ENCODE data around the gene RELA.
"Not testable (repeated sequence)": the region's sequence is repeated elsewhere in the genome, so short reads cannot be mapped to it uniquely, and the experiment has no call there.

RELA gene

DNA sequence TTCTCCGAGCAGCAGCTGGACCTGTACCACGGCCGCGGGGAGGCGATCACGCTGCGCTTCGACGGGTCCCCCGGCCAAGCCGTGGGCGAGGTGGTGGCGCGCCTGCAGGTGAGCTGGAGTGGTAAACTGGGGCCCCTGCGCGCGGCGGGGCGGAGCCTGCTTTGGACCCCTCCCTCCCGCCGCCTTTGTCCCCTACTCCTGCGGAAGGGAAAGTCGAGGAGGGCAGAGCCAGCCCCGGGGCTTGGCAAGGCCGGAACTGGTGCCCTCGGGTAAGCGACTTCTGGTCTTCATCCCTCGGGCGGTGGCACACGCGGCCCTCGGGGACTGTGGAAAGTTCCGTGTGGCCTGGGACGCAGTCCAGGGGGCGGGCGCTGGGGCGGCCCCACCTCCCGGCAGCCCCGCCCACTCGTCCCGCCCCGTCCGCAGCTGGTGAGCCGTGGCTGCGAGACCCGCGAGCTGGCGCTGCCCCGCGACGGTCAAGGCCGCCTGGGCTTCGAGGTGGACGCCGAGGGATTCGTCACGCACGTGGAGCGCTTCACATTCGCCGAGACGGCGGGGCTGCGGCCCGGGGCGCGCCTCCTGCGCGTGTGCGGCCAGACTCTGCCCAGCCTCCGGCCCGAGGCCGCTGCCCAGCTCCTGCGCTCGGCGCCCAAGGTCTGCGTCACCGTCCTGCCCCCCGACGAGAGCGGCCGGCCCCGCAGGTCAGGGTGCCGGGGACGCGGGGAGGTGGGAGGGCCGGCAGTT, 15.6 kb downstream of the RELA start:
- no peak for DNase-seq

GRCh38 chr11:65646288-65646957, 16.3 kb downstream of the RELA start:
- no peak for DNase-seq

GRCh38 chr11:65645710-65646109, 17.0 kb downstream of the RELA start:
- DNase-seq: no peak

- no peak for DNase-seq
Measured at GRCh38 chr11:65644837-65645236, 17.9 kb downstream of the RELA start.

DNA sequence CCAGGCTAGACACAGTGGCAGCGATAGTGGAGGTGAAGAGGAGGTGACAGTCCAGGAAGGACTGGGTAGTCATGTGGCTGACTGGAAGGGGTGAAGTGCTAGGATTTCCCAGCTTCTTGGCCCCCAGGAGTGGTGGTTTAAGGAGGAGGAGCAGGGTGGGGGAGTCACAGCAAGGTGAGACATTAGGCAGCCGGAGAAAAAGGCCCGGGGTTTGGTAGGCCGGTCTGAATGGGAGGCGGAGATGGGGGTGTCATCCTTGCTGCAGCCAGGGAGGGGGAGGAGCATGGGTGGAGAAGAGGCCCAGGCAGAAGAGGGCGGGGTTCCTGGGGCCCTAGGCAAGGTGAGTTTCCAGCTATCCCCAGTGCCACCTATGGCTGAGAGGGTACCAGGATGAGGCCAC, 18.7 kb downstream of the RELA start:
- no peak for DNase-seq

GRCh38 chr11:65642014-65642671, 20.6 kb downstream of the RELA start:
- DNase-seq: no peak

DNA sequence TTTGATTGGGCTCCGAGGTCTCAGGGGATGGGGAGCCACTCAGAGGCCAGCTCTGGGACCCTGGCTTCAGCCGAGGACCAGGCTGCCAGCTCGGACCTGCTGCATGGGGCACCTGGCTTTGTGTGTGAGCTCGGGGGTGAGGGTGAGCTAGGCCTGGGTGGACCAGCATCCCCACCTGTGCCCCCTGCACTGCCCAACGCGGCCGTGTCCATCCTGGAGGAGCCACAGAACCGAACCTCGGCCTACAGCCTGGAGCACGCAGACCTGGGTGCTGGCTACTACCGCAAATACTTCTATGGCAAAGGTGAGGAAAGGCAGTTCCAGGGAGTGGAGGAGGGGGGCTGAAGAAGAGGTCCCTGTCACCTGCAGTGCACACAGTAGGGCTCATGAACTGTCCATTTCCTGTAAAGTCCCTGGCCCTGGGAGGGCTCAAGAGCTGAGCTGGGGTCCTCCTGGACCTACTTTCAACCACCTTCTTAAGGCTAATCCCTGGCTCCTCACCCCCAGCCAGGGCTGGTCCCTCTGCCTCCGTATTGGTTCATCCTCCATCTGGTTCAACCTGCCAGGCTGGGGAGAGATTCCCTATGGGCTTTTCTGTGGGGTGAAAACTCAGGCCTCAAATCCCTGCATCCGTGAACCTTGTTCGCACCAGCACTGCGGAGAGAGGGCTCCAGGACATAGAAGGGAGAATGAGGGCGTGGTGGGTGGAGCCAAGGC, 21.3 kb downstream of the RELA start:
- no peak for DNase-seq

GRCh38 chr11:65640483-65641296, 22.0 kb downstream of the RELA start:
- DNase-seq: no peak

DNA sequence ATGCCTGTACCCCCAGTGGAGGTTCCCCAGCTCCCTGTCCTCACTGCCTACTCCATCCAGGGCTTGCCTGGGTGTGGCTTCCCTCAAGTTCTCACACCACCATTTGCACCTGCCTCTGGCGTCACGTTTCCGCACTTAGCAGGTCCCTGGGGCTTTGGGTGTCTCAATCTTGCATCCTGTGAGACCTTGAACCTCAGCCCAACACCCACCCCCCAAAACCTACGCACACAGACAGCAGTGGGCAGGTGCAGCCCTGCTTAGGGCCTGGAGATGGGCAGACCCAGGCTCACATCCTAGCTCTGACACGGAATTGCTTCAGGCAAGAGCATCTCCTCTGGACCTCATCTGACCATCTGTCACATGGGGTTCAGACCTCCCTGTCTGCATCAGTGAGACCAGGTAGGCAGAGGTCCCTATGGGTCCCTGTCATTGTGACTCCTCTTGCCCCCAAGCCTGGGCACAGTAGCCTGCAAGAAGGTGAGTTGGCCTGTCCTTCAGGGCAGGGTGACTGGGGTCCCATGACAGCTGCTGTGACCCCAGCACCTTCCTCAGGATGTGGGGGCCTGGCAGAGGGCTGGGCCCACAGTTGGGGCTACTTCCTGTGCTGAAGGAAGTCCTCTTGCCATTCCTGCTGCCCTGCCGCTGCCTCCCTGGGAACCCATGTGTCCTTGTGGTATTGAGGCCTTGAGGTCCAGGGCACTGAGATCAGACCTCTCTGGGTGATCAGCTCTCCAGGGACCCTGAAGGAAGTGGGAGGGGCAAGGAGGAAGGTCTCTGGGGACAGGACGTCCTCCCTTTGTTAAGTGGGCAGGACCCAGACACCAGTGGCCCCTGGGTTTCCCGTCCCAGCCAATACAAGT, 22.9 kb downstream of the RELA start:
- DNase-seq: no peak

DNA sequence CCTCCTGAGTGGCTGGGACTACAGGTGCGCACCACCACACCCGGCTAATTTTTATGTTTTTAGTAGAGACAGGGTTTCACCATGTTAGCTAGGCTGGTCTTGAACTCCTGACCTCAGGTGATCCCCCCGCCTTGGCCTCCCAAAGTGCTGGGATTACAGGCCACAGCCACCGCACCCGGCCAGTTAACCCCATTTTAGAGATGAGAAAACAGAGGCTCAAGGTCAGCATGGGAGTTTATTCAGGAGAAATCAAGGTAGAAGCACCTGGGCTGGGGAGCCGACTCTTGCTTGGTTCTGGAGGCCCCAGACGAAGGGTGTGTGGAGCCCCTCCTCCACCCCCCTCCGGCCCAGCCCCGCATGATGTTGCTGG, 23.5 kb downstream of the RELA start:
- DNase-seq: not testable (repeated sequence)

- DNase-seq: peak; percentile 32
Measured at GRCh38 chr11:65637794-65638419, 24.8 kb downstream of the RELA start, which contains the start of gene SIPA1. Gene SIPA1, plus strand, starts transcription at chr11:65638101. Its CDS starts 2,821 bp downstream, at chr11:65640922.

DNA sequence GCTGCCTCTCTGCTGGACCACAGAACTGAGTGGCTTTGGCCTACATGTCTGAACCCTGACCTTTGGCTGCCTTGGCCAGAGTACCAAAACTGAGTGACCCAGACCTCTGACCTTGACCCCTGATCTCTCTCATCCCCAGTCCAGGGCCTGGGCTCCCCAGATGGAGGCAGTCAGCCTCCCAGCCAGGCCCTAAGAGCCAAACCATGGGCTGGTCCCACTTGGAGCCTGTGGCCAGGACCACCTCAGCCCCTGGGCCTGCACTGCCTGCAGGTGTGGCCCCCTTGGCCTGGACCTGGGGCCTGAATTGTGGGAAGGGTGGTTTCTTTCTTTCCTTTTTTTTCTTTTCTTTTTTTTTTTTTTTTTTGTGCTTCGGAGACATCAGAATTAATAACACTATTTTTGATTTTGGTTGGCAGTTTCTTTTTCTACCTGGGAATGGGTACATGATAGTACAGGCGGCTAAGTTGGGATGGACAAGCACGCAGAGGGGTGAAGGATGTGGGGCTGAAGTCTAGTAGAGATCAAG, 25.6 kb downstream of the RELA start:
- DNase-seq: no peak

DNA sequence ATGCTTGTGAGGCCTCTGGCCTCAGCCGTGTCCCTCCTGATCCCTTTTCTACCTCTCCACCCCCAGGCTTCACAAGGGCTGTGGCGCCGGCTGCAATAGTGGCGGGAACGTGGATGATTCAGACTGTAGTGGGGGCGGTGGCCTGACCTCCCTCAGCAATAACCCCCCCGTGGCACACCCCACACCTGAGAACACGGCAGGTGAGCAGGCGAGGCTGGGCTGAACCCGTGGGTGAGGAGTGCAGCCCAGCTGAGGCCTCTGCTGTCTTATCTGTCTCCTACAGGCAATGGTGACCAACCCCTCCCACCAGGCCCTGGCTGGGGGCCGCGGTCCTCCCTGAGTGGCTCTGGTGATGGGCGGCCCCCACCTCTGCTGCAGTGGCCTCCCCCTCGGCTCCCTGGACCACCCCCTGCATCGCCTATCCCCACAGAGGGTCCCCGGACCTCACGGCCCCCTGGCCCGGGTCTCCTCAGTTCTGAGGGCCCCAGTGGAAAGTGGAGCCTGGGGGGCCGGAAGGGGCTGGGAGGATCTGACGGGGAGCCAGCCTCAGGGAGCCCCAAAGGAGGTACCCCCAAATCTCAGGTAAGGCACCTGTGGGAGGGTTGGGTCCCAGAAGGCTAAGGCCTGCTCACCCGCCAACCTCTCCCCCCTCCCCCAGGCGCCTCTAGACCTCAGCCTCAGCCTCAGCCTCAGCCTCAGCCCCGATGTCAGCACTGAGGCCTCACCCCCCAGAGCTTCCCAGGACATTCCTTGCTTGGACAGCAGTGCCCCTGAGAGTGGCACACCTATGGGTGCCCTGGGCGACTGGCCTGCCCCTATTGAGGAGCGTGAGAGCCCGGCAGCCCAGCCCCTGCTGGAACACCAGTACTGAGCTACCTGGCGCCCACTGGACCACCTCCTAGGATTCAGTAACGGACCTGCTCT, 26.3 kb downstream of the RELA start:
- no peak for DNase-seq

DNA sequence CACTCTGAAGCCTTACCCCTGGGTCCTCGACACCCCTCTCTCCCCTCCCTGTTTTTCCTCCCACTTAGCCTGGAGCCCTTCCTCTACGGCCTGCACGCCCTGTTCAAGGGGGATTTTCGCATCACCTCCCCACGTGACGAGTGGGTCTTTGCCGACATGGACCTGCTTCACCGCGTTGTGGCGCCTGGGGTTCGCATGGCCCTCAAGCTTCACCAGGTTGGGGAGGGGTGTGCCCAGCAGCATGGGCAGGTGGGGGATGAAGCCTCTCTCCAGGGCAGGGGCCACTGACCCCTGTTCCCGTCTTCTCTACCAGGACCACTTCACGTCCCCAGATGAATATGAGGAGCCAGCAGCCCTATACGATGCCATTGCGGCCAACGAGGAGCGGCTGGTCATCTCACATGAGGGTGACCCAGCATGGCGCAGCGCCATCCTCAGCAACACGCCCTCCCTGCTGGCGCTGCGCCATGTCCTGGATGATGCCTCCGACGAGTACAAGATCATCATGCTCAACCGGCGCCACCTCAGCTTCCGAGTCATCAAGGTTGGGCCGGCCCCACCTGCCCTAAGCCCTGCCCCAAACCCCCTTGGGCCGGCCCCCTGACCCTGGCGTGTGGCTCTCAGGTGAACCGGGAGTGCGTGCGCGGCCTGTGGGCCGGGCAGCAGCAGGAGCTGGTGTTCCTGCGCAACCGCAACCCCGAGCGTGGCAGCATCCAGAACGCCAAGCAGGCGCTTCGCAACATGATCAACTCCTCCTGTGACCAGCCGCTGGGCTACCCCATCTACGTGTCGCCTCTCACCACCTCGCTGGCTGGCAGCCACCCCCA, 27.6 kb downstream of the RELA start:
- DNase-seq: no peak

GRCh38 chr11:65634440-65634839, 28.3 kb downstream of the RELA start:
- DNase-seq: no peak

DNA sequence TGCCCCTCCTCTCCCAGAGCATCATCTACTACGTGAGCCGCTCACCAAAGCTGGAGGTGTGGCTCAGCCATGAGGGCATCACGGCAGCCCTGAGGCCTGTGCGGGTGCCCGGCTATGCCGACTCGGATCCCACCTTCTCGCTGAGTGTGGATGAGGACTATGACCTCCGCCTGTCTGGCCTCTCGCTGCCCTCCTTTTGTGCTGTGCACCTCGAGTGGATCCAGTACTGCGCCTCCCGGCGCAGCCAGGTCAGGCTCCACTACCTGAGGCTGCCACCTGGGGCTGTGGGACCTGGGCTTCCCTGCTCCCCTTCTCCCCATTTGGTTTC, 28.6 kb downstream of the RELA start:
- DNase-seq: no peak

GRCh38 chr11:65633390-65634108, 29.2 kb downstream of the RELA start:
- no peak for DNase-seq

DNA sequence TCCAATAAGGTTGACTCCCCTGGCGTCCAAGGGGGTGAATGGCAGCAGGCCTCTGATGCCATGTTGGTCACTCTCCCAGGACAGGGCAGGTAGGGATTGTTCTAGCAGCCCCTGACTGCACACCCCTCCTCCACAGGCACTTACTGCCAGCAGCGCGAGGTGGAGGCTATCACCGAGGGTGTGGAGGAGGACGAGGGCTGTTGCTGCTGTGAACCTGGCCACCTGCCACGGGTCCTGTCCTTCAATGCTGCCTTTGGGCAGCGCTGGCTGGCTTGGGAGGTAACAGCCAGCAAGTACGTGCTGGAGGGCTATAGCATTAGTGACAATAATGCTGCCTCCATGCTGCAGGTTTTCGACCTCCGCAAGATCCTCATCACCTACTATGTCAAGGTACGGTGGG, 32.5 kb downstream of the RELA start:
- no peak for DNase-seq

All from DMS 273 treated with DMSO at 0.1 percent for 48 hours (cell line).